Sigmoid colon (tissue), 3 donors: ENCODE results near the gene FBXO42.

Source experiments
- CTCF ChIP-seq, 4 experiments: fragments of 450-650 bp in 3 of 4; fragments of 200-600 bp in 1 of 4; IDR thresholded peaks; one replicate each; pipeline ENCODE4 v1.5.1; 2016 to 2019; ENCODE audit warnings: antibody characterized with exemption in 4 of 4, mild to moderate bottlenecking in 3 of 4, moderate library complexity in 2 of 4
- POLR2A ChIP-seq, 2 donors: fragments of 450-650 bp; IDR thresholded peaks; one replicate each; pipeline ENCODE4 v1.6.1; 2016; ENCODE audit warnings: antibody characterized with exemption in 2 of 2, mild to moderate bottlenecking in 2 of 2, moderate library complexity in 2 of 2

- TF ChIP-seq POLR2A (IDR thresholded peaks at IDR 0.05), result no peak
- no peak for TF ChIP-seq CTCF (IDR thresholded peaks at IDR 0.05)
Observed at GRCh38 chr1:16243215-16243610, 109.1 kb downstream of the FBXO42 start.
